NCI-H748 treated with DMSO at 0.1 percent for 48 hours (cell line): Measurements from ENCODE around the gene PELI1.

Source experiments
- DNase-seq: peaks from one replicate; lab custom pipeline; 2025; lab: John Stamatoyannopoulos, UW

The PELI1 gene

GRCh38 chr2:64153811-64154210, 9.6 kb upstream of the PELI1 start:
- no peak for DNase-seq

GRCh38 chr2:64151476-64151875, 7.3 kb upstream of the PELI1 start:
- no peak for DNase-seq

- no peak for DNase-seq
Measured at GRCh38 chr2:64145714-64146113, 1.5 kb upstream of the PELI1 start.

GRCh38 chr2:64145119-64145518, 899 bp upstream of the PELI1 start:
- no peak for DNase-seq

GRCh38 chr2:64143169-64144056, 807 bp downstream of the PELI1 start:
- peak; percentile 11 for DNase-seq

- DNase-seq: no peak
Measured at GRCh38 chr2:64142741-64143168, 1.5 kb downstream of the PELI1 start.

- DNase-seq: no peak
Measured at GRCh38 chr2:64141674-64142405, 2.4 kb downstream of the PELI1 start.

- DNase-seq: no peak
Measured at GRCh38 chr2:64140665-64141200, 3.5 kb downstream of the PELI1 start.

- DNase-seq: no peak
Measured at GRCh38 chr2:64139956-64140355, 4.3 kb downstream of the PELI1 start.

- no peak for DNase-seq
Measured at GRCh38 chr2:64137996-64138395, 6.2 kb downstream of the PELI1 start.

GRCh38 chr2:64137567-64137966, 6.7 kb downstream of the PELI1 start:
- DNase-seq: no peak

GRCh38 chr2:64135421-64135820, 8.8 kb downstream of the PELI1 start:
- no peak for DNase-seq

- no peak for DNase-seq
Measured at GRCh38 chr2:64134813-64135212, 9.4 kb downstream of the PELI1 start.

GRCh38 chr2:64133828-64134227, 10.4 kb downstream of the PELI1 start:
- DNase-seq: no peak

GRCh38 chr2:64133354-64133753, 10.9 kb downstream of the PELI1 start:
- DNase-seq: no peak

GRCh38 chr2:64130333-64130732, 13.9 kb downstream of the PELI1 start:
- DNase-seq: no peak

GRCh38 chr2:64128943-64129391, 15.3 kb downstream of the PELI1 start:
- no peak for DNase-seq

GRCh38 chr2:64128406-64128805, 15.8 kb downstream of the PELI1 start:
- DNase-seq: no peak

GRCh38 chr2:64127119-64127518, 17.1 kb downstream of the PELI1 start:
- DNase-seq: no peak

- no peak for DNase-seq
Measured at GRCh38 chr2:64126601-64127000, 17.6 kb downstream of the PELI1 start.

GRCh38 chr2:64124571-64124970, 19.6 kb downstream of the PELI1 start:
- DNase-seq: no peak

- DNase-seq: no peak
Measured at GRCh38 chr2:64124168-64124567, 20.1 kb downstream of the PELI1 start.

GRCh38 chr2:64123740-64124139, 20.5 kb downstream of the PELI1 start:
- no peak for DNase-seq
